Measurements from ENCODE around the gene DDRGK1. TPM values are rescaled to one million over a fixed set of nuclear protein-coding genes. Genes with fewer than 3 reads are reported as not detected.

The DDRGK1 gene
- total RNA-seq, 1 donor from 2014 or later = 59.3 TPM

DNA sequence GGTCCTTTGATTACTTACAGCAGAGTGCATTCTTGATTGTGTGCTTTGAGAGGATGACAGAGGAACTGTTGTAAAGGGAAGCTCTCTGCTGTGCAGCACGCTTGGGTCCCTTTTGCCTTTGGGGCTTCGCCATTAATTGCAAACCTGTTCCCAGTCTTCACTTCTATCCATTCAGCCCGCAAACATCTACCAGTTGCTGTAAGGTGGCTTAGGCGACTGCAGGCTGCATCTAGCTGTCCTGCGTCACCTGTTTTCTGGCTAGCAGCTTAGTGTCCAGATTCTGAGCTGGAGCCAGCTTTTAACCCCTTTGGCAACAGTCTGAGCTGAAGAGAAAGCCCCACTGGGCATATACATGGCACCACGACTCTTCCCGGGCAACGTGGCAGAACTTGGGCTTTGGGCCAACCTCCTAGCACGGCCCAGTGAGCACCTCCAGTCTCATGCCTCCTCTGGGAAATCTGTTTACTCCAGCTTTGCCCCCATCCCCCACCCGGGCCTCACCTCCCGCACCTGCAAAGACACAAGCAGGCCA is 42.3 kb downstream of the DDRGK1 start:
- Mint-ChIP-seq H3K4me3 (ENCODE audit: unreplicated experiment) (no peak overlapping the region), H3K36me3 (ENCODE audit: unreplicated experiment) (no peaks in the 10 kb centered on the region), H3K27me3 (ENCODE audit: unreplicated experiment) (peaks cover 10% of the 10 kb centered on the region), H3K9me3 (ENCODE audit: unreplicated experiment) (peaks cover 7% of the 10 kb centered on the region), H3K27ac (ENCODE audit: unreplicated experiment) (peak overlapping the region; percentile 66), H3K4me1 (ENCODE audit: low read depth, unreplicated experiment) (peaks cover 30% of the 10 kb centered on the region)
- TF ChIP-seq, protein P1, sequence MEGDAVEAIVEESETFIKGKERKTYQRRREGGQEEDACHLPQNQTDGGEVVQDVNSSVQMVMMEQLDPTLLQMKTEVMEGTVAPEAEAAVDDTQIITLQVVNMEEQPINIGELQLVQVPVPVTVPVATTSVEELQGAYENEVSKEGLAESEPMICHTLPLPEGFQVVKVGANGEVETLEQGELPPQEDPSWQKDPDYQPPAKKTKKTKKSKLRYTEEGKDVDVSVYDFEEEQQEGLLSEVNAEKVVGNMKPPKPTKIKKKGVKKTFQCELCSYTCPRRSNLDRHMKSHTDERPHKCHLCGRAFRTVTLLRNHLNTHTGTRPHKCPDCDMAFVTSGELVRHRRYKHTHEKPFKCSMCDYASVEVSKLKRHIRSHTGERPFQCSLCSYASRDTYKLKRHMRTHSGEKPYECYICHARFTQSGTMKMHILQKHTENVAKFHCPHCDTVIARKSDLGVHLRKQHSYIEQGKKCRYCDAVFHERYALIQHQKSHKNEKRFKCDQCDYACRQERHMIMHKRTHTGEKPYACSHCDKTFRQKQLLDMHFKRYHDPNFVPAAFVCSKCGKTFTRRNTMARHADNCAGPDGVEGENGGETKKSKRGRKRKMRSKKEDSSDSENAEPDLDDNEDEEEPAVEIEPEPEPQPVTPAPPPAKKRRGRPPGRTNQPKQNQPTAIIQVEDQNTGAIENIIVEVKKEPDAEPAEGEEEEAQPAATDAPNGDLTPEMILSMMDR (IDR thresholded peaks at IDR 0.05; ENCODE audit: partially characterized antibody, unreplicated experiment) = no peak
- no peak for DNase-seq

DNA sequence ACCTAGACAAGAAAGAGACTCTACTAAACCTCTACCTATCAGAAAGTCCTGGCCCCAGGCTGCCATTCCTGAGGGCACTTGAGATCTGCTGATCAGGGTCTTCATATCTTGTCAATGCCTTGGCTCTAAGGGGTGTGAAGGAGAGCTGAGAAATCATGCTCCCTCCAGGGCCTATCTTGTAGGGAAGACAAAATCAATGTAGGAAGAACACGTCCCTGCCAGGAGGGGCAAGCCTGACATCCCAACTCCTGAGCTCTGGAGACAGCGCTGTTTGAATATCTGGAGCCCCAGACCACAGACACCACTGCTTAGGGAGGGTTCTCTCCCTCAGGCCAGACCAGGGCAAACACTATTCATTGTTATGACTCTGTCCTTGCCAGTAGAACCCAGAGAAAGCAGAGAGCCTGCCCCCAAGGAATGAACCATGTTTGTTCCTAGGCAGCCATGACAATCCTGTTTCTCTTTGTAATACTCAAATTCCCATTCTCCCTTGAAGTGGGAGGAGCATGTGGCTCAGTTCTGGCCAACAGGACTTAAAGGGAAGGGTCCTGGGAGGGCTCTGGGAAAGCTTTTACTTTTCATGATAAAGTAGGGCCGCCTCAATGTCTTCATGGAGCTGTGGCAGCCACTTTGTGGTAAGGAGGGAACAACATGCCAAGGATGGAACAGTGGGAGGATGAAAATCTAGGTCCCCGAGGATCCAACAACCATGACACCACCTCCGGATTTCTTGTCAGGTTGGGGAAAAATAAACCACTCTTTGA is 43.0 kb downstream of the DDRGK1 start:
- H3K27ac Mint-ChIP-seq (ENCODE audit: unreplicated experiment) = peak overlapping the region; percentile 66

DNA sequence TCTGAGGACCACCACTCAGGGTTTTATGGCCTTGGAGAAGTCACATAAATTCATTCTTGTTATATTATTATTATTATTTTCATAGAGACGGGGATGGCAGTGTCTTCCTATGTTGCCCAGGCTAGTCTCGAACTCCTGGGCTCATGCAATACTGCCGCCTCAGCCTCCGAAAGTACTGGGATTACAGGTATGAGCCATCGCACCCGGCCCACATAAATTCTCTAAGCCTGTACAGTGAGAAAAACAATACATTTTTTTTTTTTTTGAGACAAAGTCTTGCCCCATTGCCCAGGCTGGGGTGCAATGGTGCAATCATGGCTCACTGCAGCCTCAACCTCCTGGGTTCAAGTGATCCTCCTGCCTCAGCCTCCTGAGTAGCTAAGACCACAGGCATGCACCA is 44.1 kb downstream of the DDRGK1 start:
- Mint-ChIP-seq H3K36me3 (ENCODE audit: unreplicated experiment) (no peaks in the 10 kb centered on the region), H3K4me1 (ENCODE audit: low read depth, unreplicated experiment) (peaks cover 32% of the 10 kb centered on the region), H3K4me3 (ENCODE audit: unreplicated experiment) (no peak overlapping the region), H3K27ac (ENCODE audit: unreplicated experiment) (no peak overlapping the region), H3K9me3 (ENCODE audit: unreplicated experiment) (peaks cover 7% of the 10 kb centered on the region), H3K27me3 (ENCODE audit: unreplicated experiment) (peaks cover 12% of the 10 kb centered on the region)
- TF ChIP-seq, protein P1 (IDR thresholded peaks at IDR 0.05; ENCODE audit: partially characterized antibody, unreplicated experiment) = no peak
- no peak for DNase-seq

More for the DNA sequence above, 43.0 kb downstream of the DDRGK1 start:
- Mint-ChIP-seq H3K9me3 (ENCODE audit: unreplicated experiment) (peaks cover 7% of the 10 kb centered on the region), H3K36me3 (ENCODE audit: unreplicated experiment) (no peaks in the 10 kb centered on the region), H3K27me3 (ENCODE audit: unreplicated experiment) (peaks cover 12% of the 10 kb centered on the region), H3K4me1 (ENCODE audit: low read depth, unreplicated experiment) (peaks cover 32% of the 10 kb centered on the region), H3K4me3 (ENCODE audit: unreplicated experiment) (no peak overlapping the region)
- TF ChIP-seq, protein P1 (IDR thresholded peaks at IDR 0.05; ENCODE audit: partially characterized antibody, unreplicated experiment) = no peak
- no peak for DNase-seq

DNA sequence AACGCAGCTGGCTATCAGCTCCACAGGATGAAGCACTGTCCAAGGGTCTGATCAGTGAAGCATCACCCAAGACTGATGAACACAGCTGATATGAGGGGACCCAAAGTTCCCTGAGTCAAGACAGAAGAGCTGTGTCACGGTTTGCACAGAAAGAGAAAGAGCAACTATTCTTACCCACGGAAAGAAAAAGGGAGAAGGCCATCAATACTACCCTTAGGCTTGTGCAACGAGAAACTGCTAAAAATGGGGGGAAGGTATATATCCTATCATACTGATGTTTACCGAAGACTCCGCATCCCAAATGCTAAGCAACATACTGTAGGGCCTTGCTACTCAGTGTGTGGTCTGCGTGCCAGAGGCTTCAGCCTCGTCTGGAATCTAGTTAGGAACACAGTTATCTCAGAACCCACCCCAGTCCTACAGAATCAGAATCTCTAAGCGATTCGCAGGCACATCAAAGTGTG is 45.5 kb downstream of the DDRGK1 start:
- H3K27ac Mint-ChIP-seq (ENCODE audit: unreplicated experiment) = peak overlapping the region; percentile 92

More for the DNA sequence above, 45.5 kb downstream of the DDRGK1 start:
- H3K4me3 Mint-ChIP-seq (ENCODE audit: unreplicated experiment) = peak overlapping the region; percentile 96
- peaks cover 7% of the 10 kb centered on the region for H3K9me3 Mint-ChIP-seq (ENCODE audit: unreplicated experiment)
- TF ChIP-seq, protein P1 (IDR thresholded peaks at IDR 0.05; ENCODE audit: partially characterized antibody, unreplicated experiment) = no peak
- no peak for DNase-seq
- H3K27me3 Mint-ChIP-seq (ENCODE audit: unreplicated experiment) = peaks cover 12% of the 10 kb centered on the region
- H3K4me1 Mint-ChIP-seq (ENCODE audit: low read depth, unreplicated experiment) = peaks cover 29% of the 10 kb centered on the region
- no peaks in the 10 kb centered on the region for H3K36me3 Mint-ChIP-seq (ENCODE audit: unreplicated experiment)
